NCI-H2196 (cell line): ENCODE measurements around the gene EXOC8.
"Not testable (repeated sequence)": the region's sequence is repeated elsewhere in the genome, so short reads cannot be mapped to it uniquely, and the experiment has no call there.

Experiments
- DNase-seq: peaks from one replicate; lab custom pipeline; 2025; ENCODE audit not compliant: unreplicated experiment; lab: John Stamatoyannopoulos, UW

EXOC8 gene

DNA sequence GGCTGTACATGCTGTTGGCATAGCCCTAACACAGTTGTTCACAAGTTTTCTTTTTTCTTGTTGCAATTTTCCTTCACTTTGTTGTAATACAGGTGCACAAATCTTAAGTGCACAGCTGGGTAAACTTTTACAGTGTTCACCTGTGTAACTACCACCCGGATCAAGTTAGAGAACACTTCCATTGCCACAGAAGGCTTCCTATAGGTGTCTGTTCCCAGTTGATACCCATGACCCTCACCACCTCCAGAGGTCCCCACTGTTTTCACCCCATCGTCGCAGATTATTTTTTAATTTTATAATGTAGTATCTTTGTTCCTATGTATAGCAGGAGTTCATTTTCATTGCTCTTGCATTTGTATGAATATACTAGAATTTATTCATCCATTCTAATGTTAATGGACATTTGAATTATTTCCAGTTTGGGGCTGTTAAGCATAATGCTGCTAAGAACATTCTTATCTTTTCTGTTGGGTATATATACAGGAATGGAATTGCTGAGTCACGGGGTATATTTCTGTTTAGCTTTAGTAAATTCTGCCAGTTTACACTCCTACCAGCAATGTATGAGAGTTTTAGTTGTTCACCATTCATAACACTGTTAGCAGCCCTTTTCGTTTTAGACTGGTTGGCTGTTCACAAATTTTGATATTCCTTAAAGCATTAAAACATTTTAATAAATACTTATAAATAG, 16.8 kb upstream of the EXOC8 start:
- no peak for DNase-seq

DNA sequence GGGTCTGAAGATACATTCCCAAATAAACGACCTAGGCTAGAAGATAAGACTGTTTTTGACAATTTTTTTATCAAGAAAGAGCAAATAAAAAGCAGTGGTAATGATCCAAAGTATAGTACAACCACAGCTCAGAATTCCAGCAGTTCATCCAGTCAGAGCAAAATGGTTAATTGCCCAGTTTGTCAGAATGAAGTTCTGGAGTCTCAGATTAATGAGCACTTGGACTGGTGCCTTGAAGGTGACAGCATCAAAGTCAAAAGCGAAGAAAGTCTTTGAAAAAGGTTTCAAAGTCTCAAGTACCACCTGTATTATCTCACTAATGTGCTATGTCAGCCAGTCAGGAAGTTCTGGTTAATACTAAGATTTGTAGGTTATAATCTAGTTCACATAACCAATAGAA, 15.4 kb upstream of the EXOC8 start:
- DNase-seq = no peak

DNA sequence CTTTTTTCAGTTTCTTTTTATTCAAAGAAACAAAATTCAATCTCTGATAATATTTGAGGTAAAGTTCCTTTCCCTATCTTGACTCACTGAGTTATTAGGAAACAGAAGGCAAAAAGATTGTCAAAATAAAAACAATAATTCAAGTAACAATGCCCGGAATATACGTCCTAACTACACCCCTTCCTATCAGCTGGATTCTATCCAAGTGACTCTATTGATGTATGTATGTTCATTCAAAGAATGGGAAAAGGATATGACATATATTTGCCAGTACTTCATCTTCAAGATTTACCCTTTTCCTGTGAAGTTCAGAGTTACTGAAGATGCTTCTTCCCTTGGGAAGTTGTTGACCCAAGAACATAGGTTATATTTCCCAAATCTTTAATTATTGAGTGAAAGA, 14.2 kb upstream of the EXOC8 start:
- DNase-seq = no peak

DNA sequence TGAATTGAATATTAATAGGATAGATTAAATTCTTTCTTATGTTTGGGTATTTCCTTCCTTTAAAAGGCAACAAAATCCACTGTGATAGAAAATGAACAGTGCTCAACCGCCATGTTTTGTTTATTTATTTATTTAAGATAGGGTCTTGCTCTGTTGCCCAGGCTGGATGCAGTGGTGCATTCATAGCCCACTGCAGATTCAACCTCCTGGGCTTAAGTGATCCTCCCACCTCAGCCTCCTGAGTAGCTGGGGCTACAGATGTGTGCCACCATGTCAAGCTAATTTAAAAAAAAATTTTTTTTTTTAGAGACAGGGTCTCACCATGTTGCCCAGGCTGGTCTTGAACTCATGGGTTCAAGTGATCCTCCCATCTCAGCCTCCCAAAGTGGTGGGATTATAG, 11.2 kb upstream of the EXOC8 start:
- DNase-seq = not testable (repeated sequence)

DNA sequence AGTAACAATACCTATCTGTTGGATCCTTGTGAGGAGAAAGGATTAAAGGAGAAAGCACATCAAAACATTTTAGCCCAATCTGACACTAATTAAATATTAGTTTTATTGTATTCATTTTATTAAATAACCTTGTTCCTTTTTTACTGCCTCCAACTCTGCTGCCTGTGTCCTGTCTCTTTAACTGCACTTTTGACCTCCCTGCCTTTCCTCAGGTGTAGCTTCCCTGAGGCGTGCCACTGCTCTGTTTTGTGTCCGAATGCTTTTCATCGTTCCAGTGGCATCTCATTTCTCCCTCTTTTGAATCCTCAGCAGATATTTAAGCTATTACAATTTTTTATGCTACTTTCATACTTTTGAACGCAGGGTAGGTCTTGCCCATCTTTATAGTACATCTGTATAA, 10.8 kb upstream of the EXOC8 start:
- no peak for DNase-seq

DNA sequence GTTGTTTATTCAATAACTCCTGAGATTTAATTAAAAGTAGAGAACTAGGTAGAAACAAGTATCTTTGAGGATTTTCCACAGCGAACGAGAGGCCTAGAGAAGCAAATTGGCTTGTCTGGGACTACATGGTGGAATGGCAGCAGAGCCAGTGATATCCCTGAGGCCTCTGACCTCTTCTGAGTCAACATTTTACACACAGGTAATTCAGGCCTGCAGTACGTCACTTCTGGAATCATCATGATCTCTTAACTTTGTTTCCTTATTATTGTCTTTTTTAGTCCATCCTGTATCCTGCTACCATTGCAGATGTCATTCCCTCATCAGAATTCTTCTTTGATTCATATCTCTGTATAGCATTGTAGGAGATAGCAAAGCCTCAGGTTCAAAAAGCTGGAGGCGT, 10.3 kb upstream of the EXOC8 start:
- DNase-seq = no peak

DNA sequence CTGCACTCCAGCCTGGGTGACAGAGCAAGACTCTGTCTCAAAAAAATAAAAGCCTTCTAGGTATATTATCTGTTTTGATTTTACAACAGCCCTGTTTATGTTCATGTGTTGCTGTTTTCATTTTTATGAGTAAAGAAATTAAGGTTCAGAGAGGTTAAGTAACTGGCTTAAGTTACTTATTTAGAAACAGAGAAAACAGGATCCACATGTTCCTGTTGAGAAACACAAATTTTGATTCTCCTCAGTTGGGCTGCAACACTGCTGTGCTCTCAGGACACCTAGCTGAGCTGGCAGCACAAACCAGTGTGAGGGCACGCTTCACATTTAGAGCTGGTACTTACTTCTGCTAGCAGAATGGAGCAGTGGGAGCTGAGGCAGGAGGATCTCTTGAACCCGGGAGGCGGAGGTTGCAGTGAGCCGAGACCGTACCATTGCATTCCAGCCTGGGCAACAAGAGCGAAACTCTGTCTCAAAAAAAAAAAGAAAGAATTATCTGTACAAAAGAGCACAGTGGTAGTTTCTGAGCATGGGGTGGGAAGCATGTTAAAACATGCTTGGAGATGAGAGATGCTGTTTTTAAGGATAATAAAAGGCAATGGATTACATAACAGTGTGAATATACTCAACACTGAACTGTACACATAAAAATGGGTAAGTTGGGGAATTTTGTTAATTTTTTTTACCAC, 2.8 kb upstream of the EXOC8 start:
- no peak for DNase-seq

DNA sequence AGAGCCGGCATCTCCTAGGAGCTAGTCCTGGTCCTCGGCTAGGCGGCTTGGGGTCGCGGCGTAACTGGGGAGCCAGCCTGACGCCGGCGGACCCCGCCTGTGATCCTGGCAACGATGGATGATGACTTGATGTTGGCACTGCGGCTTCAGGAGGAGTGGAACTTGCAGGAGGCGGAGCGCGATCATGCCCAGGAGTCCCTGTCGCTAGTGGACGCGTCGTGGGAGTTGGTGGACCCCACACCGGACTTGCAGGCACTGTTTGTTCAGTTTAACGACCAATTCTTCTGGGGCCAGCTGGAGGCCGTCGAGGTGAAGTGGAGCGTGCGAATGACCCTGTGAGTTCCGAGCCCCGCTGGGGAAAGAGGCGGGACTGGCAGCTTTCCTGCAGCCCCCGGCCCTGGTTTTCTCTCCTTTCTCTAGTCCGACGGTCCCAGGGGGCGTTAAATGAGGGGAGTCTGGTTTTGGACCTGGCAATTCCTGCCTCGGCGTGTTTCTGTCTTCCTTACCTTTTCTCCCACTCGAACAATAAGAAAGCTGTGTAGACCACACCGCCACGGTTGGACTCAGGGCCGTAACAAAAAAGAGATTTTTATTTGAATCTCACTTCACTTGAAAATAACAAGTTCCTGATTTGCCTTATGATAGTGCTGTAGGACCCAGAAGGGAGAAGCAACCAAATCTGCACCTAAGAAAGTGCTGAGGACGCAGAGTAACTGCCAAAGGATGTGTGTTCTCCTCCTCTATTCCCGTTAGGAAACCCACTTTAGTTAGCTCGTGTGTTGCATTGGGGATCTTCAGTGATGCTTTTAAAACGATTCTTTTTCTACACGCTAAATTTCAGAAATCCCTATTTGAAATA, 847 bp upstream of the EXOC8 start, which contains the start of gene SPRTN:
SPRTN (plus strand) TSS at position 24 of the 859 bp plus-strand sequence; CDS start at position 115, 91 bp downstream.
- DNase-seq = no peak

DNA sequence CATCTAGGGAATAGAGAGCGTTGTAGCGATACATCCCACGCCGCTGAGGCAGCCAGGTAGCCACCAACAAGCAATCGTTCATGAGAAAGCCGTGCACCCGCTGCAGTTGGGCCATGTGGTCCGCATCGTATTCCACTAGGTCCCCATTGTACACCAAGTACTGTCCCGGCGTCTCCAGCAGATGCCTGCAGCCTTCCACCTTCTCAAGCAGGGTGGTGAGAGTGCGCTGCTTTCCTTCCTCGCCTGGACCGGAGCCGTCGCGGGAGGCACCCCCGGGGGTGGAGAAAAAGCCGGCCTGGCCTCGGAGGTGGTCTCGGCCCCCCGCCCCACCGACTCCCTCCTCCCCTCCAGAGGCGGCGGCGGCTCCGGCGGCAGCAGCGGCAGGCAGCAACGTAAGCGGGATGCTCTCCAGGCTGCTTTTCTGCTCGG, 595 bp downstream of the EXOC8 start:
- DNase-seq = no peak

DNA sequence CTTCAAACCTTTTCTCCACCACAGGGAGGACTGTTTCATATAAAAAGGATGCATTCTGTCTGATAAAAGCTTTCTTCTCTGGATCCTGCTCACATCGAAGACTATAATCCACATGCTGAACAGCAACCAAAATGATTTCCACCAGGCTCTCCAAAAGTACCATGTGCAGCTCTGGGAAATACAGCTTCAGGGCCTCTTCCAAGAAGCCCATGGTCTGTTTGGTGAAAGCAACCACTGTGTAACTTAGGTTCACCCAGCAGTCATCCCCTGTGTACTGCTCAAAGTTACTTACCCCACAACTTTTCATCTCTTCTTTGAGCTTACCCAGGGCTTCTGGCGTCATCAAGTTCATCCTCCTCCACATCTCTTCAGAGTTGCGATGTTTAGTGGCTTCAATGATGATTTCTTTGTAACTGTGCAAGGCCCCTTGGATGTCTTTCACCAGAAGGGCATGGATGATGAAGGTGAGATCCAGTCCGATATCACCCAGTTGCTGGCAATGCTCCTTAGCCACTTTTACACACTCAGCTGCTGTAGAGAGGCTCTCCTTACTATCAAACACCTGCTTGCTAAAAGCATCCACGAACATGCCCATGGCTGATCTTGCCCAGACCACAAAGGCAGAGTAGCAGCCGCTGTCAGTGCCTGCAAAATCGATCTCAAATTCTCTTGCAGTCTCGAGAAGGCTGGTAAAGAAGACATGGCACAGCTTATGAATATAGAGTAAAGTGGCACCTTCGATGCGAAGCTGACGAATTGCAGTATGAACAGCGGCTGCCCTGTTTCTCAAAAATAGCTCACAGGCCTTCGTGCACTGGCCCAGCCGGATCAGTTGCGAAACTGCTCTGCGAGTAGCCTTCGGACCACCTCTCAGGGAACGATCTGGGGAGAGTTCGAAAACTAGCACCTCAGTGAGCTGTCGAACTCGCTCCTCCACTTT, 1.7 kb downstream of the EXOC8 start:
- no peak for DNase-seq

DNA sequence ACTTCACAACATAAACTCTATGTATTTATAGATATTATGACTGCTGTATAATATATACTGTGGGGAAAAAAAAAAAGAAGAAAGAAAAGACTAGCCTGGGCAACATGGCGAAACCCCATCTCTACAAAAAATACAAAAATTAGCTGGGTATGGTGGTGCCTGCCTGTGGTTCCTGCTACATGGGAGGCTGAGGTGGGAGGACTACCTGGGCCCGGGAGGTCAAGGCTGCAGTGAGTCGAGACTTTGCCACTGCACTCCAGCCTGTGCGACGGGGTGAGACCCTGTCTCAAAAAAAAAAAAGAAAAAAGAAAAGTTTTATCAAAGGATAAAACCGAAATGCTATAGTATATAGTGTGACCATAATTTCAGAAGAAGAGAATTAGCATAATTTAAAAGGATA, 2.7 kb downstream of the EXOC8 start:
- no peak for DNase-seq

DNA sequence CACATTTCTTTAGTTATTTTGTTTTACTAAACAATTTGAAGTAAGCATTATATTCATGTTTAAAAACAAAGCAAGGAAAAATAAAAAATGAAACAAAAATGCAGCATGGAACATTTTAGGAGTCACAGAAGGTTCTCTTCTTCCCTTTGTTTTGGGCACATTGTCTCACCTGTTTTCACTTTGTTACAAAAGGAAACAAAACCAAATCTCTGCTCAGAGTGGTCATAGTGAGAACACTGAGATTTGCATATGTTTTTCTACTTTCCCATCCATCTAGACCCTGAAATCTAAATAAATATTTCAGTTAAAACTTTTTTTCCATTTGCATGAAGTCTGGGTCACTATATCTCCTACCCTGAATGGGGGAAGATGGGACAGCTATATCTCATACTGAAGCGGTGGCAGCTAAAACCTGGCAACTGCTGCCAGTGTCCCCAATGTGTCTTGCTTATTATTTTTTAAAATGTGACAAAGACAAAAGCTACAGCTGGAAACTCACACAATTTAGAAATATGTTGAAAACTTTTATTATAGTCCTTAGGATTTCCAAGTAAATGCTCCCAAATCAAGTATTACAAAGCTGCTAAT, 3.5 kb downstream of the EXOC8 start:
- DNase-seq = no peak

DNA sequence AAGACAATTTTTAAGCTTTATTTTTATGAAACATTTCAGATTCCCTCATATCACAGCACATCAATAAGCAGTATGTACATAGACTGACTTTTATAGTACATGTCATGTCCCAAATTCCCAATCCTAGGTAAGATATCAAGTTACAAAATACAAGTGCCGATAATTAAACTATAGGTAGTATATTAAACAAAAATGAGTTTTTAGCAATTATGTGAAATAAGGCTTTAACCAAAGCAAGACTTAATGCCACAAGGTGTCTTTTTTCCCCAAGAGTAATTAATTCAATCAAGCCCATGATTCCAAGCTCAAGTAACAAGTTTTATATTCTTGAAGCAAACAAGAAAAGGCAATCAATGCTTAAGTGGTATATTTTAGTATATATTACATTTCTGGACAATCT, 4.9 kb downstream of the EXOC8 start:
- DNase-seq = no peak

DNA sequence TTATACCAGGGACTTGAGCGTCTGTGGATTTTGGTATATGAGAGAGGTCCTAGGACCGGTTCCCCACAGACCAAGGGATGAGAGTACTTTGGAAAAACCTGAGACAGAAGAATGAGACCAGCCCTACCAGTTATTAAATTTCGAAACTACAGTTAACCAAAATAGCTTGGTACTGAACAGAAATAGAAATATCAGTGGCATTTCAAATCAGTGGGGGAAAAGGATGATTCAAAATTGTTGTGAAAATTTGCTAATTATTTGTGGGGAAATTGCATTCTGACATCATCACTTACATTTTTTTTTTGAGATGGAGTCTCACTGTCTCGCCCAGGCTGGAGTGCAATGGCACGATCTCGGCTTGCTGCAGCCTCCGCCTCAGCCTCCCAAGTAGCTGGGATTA, 8.2 kb downstream of the EXOC8 start:
- no peak for DNase-seq

DNA sequence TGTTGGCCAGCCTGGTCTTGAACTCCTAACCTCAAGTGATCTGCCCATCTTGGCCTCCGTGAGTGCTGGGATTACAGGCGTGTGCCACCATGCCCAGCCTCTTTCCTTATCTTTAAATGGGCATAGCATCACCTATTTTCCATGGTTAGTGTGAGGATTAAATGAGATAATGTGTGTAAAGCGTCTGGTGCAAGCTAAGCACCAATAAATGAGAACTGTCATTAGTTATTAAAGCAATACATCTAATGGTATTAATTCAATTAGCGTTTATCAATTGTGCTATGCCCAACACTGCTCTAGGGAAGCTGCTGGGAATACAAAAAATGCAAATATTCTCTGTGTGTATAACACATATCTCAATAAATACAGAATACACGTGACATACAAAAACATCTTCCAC, 10.0 kb downstream of the EXOC8 start:
- DNase-seq = no peak

DNA sequence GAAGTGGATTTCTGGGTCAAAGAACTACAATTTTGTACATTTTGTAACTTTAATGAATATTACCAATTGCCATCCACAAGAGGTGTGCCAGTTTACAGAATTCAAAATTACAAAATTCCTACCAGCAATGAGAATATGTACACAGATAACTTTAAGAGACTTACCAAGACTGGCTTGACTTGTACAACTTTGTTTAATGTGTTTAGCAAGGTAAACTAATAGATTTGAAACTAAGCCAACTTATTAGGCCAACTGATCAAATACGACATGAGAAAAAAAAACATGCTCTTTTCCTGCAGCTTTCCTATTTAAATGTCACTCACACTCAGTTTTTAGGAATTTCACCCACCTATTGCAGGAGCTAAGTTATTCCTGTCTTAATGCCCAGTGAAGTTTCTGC, 11.4 kb downstream of the EXOC8 start:
- no peak for DNase-seq

DNA sequence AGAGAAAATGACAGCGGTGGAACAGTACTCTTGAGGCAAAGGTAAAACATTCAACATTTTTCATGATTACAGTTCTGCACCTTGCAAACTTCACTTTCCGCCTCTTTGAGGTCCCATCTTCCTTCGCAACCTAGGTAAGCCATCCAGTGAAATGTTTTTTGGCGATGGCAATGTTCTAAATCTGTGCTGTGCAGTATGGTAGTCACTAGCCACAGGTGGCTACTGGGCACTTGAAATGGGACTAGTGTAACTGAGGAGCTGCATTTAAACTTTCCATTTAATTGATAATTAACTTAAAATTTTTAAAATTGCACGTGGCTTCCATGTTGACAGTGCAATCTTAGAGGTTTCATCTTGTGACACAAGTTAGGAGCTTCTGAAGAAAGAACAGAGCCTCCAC, 13.0 kb downstream of the EXOC8 start:
- DNase-seq = no peak

DNA sequence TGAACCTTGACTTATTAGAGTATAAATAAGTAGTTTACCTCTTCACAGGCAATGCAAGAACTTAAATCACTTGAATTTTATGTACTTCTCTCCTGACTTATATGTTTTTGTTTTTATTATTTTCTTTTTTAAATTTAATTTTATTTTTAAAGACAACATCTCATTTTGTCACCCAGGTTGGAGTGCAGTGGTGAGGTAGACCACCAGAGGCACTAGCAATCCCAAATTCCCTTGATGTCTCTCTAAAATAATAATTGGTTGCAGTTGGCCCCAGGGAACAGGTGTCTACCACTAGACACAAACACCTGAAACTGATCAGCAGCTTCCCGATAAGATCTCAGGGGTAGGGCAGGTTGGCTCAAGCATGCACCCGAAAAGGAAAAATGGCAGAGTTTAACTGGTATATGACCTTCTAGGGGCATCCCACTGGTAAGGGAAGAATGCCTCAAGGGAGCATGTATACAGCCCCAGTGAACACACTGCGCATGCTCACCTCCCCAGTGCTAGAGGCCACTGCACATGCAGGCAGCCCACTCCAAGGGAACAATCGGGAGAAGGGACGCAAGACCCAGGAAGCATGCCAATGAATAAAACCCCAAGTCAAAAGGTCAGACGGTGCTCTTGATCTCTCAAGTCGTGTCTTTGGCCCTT, 14.6 kb downstream of the EXOC8 start:
- DNase-seq = no peak

DNA sequence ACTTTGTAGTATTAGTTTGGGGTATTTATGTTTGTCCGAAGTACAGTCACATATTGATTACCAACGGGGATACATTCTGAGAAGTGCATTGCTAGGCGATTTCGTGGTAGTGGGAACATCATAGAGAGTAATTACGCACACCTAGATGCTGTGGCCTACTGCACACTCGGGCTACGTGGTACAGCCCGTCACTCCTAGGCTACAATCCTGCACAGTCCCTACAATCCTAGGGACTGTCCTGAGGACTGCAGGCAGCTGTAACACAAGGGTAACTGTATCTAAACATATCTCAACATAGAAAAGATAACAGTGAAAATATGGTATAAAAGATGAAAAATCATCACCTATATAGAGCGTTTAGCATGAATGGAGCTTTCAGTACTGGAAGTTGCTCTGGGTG, 18.6 kb downstream of the EXOC8 start:
- no peak for DNase-seq

DNA sequence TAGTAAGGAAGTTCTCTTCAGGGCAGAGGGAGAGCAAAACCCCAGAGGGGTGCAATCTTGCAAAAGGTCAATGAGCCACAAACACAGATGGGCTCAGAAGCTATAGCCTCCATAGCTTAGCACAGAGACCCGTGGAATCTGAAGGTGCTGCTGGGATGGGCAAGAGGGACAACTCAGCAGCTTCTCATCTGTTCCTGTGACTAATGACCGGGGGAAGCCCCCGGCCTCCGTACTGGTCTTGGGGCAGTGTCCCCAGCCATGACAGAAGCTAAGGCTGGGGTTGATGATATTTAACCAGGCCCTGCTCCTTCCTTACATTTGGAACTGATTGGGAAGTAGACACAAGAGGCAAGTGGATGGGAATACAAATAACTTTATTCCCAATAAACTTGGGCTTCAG, 19.1 kb downstream of the EXOC8 start:
- DNase-seq = no peak
